Cardiac septum (tissue), 1 donor: ENCODE measurements around the gene HOXD12. TPM values are rescaled to one million over a fixed set of nuclear protein-coding genes. Genes with fewer than 3 reads are reported as not detected.

ENCODE experiments used
- DNase-seq: peaks from one replicate; pipeline ENCODE4 v3.0.0-alpha.2; 2020; ENCODE audit warnings: low spot score
- intact Hi-C: fragments of 100-400 bp; cut with DNase I; formaldehyde crosslinking; loops from one replicate; pipeline ENCODE4 v1.14.0; 2022
- total RNA-seq: library from RNA; stranded (reverse); fragmentation: NEBNext Ultra II Directional; extraction: Animal tissue kit (Norgen Biotek cat#: 25700); gene quantifications from one replicate; pipeline ENCODE4 v1.2.1, GENCODE V29; 2021
- donor health status: DM: no; HTN: no; CAD: no.

The HOXD12 gene
- total RNA-seq, 1 donor from 2014 or later: not detected

DNA sequence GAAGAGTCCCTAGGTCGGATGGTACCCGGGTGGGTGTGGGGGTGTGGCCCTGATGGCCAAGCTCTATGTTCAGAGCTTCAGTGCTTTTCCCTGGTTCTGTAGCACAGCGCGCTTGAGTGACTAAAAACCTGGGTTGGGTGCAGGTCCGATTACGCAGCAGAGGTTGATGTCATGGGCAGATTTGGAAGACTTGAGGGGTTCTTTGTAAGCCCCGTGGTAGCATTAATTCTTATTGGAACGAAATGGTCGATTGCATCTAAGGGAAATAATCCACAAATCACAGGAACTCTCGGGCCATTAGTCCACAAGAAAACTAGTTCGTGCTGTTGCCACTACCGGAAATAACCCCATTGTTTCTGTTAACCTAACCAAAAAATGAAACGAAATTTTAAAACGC is 38.9 kb downstream of the HOXD12 start:
- intact Hi-C loops: no loop called here
- DNase-seq: no peak

DNA sequence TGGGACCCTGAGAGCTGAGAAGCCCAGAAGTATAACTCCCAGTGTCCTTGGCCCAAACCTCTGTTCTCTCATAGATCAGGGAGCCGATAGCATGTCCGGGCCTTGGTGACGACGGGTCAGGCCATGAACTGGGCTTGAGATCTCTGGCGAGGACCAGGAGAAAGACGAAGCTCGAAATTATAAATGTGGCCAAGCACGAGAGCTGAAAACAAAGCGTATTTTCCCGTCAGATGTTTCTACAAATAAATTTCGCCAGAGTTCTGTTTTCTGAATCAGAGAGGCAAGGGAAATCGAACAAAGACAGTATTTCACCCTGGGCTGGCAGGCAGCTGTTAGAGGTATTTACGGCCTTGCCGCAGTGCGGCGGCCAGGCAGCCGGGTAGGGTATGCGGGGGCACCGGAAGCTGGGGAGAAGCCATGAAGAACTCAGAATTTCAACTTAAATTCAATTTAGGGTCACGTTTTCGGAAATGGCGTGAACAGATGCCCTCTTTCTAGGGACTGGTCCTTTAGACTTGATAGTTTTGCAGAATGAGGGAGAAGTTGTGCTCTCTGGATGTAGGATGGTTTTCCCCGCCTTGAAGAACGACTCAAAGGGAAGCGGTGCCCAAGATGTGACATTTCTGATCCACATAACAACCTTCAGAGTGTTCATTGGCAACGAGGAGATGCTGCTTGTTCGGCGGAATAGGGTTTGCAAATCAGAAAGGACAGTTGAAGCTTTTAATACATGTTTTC is 39.5 kb downstream of the HOXD12 start:
- DNase-seq: peak; percentile 66
- intact Hi-C loops: no loop called here

DNA sequence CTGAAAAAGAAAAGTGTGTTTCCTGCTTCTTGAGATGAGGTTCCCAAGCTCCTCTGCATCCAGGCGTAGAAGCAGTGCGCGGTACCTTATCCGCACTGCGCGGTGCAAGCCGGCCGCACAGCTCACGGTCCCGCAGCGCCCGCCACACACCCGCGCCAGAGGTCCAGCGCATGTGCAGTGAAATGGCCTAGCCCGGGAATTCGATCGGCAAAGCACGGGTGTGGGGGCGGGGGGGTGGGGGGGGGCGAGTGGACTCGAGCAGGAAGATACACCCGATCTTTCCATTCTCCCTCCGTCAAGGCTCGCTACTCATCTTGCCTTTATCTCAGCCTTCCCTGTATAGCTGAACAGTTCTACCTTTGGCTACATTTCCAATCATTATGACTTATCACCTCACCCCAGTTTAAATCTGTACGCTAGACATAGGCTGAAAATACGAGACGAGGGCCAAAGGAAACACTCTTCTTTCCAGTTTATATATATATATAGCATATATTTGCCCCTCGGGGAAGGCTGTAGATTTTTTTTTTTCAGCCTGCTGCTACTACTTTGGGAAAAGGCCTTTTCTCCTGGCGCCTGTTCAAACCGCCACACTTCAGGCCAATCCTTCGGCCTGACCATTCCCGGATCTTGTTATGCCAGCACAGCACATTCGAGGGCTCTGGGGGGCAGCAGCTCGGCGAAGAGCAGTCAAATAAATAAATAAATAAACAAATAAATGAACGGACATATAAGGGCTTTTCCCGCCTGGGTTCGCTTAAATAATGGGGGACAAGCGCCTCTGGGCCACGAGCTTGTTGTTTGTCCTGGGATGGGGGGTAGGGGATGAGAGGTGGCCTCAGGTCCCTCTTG is 40.3 kb downstream of the HOXD12 start:
- intact Hi-C loops: loop anchor here (1.0 to 5.0 kb wide), 4 partner anchors 47 to 497 kb away; partner anchors contain the start of gene HOXD1
- peak; percentile 68 for DNase-seq

DNA sequence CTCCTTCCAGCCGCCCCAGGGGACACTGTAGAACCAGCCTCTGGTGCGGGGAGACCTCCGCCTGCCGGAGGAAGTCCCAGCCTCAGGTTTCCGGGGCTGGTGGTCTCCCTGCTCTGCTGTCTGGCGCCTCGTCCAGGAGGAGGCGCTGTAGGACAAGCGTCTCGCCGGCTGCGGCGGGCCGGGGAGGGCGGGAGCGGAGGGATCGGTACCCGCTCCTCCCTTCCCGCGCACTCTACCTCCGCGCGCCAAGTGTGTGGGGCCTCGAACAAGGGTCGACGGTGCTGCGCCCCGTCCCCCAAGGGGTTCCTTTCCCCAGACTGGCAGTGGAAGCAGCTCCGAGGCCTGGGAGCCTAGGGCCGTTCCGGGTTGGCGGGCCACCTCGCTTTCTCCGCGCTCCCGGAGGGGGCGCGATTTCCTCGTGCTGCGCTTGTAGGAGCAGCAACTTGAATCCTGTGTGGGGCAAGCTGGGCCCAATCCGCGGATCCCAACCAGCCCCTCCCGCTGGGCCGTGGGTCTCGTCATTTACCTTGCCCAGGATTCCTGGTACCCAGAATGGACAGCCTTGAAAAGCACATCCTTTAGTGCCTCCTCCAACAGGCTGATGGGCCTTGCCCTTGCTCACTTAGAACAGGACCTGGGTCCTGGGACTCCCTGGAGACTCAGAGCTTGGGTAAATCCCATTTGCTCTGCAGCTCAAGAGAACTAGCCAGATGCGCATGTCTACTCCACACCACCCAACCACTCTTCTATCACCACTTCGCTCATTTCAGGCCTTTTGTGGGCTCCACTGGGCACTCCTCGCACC is 41.1 kb downstream of the HOXD12 start:
- intact Hi-C loops: loop anchor here (1.0 to 5.0 kb wide), 4 partner anchors 47 to 497 kb away; partner anchors contain the start of gene HOXD1
- peak; percentile 79 for DNase-seq

DNA sequence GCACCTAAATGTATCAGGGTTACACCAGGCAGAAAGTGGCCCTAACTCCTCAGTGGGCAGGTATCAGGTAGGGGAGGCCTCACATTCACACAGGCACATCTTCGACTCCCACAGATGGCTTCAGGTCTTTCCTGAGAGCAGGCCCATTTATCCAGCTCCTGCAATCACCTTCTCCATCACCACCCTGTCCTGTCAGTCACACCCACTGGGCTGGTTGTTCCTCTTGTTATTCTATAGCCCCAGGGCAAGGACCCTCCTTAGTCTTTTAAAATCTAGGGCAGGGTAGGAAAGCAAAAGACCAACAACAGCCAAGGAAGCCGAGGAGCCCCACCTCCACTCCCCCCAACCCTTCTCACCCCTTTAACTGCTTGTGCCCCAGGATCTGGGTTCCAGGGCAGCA is 42.7 kb downstream of the HOXD12 start:
- intact Hi-C loops: loop anchor here (5.0 kb wide), 2 partner anchors 45 to 495 kb away; partner anchors contain the start of gene HOXD1
- DNase-seq: no peak

DNA sequence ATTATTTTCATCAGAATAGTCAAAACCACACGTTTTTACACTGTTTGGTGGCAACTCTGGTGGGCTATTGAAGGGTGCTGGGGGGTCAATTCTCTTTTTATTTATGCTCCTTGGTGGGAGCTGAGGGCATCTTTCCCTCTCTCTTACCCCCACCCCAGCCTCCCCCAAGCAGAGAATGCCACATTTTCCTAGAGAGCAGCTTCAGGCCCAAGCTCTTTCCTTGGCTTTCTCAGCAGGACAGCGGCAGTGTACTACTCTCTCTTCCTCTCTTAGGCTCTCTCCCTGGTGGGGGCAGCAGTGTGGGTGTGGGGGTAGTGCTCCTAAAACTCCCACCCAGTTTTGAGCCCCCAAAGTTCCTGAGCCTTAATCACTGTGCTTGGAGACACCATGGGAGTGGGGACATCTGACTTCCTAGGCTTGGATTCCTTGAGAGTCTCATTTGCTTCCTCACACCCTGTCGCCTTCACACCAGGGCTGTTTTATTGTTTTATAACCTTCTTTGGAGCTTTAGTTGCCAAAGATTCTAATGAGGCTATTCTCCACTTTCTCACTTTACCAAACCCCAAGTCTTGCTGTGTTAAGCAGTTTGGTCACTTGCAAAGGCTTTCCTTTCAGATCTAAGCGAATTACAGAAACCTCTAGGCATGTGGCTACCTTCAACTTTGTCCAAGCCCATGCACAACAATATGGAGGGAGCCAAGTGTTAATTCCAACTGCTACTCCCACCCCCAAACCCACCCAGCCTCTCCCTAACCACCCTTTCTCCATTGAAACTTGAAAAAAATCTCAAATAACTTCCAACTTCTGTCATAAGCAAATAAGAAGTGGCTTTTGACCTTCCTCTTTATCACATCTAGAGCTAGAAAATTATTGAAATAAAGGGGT is 45.7 kb downstream of the HOXD12 start:
- intact Hi-C loops: no loop called here
- no peak for DNase-seq

DNA sequence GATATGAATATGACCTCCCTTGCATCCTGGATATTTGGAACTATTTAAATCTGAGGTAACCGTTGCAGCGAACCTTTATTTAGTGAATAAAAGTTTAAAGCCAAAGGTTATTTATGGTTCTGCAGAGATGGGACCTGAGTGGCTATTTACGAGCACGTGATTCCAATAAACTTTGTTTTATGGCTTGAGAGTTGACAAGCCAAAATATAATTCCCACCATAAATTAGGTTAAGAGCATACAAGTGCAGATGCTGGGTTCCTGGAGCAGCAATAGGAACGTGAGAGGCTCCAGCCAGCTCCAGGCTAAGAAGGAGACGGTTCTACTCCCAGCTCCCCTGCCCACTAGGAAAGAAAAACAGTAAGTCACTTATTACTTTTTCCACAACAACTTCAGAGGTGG is 46.5 kb downstream of the HOXD12 start:
- no peak for DNase-seq
- intact Hi-C loops: no loop called here

DNA sequence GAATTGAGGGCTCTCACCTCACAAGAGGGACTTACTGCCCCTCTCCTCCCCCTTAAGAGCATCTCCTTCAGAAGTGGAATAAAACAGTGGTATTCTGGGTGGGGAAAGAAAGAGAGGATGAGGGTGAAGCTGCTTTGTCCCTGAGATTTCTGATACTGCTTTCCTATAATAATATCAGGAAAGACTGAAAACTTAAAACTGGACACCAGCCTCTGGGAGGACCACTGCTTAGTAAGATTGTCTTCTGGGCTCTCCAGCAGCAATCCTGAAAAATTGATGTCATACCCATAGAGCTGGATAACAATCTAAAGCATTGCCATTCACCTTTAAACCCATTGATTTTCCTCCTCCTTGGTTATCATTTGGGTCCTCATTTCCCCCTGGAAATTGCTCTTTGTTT is 47.0 kb downstream of the HOXD12 start:
- no peak for DNase-seq
- intact Hi-C loops: no loop called here

DNA sequence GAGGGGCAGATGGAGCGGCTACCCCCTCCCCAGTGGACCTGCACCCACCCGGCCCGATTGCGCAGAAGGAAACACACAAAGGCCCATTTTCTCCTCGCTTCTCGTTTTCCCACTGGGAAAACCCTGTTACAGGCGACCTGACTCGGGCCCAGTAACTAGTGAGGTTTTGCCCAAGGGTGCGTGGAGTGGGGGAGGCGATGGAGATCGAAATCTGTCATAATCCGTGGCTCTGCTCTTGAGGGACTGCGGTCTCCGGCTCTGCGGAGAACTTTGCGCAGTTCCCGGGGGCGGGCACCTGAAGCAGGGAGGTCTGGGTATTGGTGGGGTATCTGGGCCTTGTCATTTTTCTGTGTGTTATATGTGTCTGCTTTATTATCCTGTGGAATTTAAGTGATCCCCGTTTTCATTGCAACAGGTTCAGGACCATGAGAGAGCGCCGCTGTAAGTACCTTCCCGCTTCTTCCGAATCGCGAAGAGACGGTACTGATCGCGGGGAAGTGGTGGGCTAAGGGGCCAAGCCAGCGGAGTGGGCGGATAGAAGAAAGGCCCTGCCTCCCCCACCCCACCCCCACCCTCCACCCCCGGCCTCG is 47.7 kb downstream of the HOXD12 start:
- intact Hi-C loops: no loop called here
- DNase-seq: no peak

DNA sequence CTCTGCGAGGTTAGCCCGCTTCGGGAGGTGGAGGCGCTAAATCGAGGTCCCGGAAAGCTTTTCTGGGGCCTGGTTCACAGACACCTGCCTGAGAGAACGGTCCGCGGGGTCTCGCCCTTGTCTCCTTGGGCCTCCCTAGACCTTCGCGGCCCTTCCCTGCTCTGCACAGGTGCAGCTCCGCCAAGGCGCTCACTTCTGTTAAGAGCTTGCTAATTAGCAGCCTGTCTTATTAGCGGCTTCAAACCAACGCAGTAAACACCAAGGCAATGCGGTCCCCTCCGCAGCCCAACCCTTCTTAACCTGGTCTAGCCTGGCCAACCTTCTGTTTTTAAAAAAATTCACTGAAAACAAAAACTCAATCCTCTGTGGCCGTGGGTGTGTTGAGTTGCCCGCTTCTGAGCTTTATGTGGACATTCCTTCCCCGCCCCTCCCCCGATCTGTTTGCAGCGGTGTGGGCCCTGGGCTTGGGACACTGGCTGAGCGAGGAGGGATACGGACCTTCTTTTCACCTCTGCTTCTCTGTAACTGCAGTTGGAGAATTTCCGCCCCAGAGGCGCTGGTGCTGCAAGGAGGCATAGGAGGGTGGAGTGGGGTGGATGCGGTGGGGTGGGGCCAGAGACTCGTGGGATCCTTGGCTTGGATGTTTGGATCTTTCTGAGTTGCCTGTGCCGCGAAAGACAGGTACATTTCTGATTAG is 48.4 kb downstream of the HOXD12 start:
- DNase-seq: no peak
- intact Hi-C loops: no loop called here

DNA sequence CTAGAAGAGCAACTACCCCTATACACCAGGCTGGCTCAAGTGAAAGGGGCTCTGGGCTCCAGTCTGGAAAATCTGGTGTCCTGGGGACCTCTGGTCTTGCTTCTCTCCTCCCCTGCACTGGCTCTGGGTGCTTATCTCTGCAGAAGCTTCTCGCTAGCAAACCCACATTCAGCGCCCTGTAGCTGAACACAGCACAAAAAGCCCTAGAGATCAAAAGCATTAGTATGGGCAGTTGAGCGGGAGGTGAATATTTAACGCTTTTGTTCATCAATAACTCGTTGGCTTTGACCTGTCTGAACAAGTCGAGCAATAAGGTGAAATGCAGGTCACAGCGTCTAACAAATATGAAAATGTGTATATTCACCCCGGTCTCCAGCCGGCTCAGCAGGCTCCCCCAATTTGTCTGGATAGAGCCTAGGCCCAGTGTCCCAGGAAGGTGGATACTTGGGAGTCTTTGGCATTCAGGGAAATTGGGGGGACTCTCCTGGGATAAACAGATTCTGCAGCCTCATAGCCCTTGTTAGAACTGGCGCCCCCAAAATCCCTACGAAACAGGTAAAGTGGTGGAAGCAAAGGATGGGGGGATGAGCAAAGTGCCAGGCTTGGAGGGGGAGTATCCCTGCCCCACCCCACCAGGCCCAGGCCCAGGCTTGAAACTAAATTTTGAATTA is 49.3 kb downstream of the HOXD12 start:
- no peak for DNase-seq
- intact Hi-C loops: no loop called here

DNA sequence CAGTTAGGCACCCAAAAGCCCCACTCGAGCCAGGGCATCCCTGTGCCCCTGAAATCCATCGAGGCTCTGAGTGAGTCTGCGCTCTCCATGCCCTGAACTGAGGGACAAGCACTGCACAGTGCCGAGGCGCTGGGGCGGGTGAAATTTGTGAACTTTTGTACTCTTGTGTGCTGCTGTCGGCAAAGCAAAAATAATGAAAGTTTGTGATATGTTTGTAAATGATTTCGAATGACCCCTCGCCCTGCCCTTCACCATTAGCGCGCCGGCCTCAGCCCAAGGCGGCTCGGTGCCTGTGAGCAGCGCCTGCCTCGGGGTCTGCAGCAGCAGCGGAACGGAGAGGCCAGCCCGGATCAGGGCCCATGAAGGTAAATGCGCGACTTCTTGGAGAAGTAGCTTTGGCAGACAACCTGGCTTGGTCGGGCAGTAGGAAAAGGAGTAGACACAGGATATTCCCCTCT is 49.9 kb downstream of the HOXD12 start:
- intact Hi-C loops: no loop called here
- DNase-seq: no peak

DNA sequence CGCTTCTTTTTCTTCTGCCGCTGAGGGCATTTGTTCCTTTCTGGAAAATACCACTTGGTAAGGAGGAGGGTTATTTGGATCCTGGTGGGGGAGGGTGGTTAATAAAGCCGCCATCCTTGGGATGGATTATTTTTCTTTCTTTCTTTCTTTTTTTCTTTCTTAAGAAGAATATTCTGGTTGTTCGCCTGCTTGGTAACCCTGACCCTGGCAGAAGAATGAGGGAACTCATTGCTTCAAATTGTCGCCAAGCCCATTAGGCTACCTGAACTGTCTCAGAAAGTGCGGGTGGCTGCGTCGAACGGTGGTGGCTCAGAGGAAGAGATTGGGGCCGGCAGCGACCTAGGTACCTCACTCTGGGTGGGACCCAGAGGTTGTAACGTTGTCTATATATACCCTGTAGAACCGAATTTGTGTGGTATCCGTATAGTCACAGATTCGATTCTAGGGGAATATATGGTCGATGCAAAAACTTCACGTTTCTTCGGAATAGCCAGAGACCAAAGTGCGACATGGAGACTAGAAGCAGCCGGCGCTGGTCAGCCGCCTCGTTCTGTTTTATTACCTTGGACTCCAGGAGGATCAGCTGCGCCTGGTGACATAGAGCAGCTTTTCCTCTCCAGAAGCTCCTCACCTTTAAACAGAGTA is 50.5 kb downstream of the HOXD12 start:
- intact Hi-C loops: no loop called here
- DNase-seq: no peak

DNA sequence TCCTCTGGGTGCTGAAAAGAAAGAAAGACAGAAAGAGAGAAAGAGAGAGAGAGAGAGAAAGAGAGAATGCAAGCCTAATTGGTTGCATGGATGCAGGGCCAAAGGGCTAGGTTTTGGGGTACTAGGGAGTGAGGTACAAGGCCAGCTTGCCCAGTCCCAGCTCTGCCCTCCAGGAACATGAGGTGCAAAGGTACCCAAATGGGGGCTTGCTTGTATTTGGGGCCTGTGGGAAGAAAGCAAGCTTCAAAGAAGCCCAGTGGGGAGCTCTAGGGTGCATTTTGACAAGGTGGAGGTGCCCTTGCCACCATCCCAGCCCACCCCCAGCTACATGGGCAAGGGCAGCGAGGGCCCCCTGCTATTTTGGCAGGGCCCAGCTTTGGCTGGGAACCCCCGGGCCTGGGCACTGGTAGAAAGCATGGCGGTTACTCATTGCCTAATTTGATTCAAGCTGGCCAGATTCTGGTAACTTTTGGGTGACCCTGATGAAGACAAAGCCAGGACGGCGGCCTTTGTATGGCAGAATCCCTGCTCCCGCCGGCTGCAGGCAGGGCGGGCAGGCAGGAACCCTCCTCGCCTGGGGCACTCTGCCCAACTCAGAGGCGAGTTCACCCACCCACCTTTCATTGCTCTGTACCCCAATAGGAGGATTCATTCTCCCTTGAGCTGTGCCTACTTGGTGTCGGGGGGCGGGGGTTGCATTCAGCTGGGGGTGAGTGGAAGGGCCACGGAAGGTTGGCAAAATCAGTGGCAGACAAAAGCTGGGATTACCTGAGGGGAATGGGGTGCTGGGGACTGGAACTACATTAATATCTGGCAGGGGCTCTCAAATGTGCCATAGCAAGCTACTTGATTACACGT is 51.2 kb downstream of the HOXD12 start:
- intact Hi-C loops: no loop called here

DNA sequence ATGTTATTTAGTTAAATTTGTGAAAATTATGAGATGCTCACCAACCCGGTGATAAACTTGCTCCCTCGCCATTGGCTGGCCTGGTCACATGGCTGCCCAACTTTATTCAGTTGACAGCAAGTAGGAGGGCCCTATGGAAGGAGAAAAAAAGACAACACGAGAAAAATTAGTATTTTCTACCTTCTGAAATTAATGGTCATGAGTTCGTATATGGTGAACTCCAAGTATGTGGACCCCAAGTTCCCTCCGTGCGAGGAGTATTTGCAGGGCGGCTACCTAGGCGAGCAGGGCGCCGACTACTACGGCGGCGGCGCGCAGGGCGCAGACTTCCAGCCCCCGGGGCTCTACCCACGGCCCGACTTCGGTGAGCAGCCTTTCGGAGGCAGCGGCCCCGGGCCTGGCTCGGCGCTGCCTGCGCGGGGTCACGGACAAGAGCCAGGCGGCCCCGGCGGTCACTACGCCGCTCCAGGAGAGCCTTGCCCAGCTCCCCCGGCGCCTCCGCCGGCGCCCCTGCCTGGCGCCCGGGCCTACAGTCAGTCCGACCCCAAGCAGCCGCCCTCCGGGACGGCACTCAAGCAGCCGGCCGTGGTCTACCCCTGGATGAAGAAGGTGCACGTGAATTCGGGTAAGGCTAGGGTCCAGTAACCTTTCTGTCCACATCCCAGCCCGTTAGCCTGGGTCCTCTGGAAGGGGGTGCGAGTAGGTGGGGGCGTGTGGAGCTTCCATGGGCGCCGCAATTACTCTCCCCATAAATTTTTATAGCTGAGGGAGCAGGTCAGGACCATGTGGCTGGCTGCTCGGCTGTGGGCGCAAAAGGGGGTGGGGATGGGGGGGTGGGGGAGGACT is 52.1 kb downstream of the HOXD12 start, which contains the start of gene HOXD4:
HOXD4 (plus strand) TSS at position 109 of the 846 bp plus-strand sequence; CDS start at position 193, 84 bp downstream.
- intact Hi-C loops: no loop called here

More for the DNA sequence above, 51.2 kb downstream of the HOXD12 start:
- DNase-seq: peak; percentile 55

More for the DNA sequence above, 52.1 kb downstream of the HOXD12 start, which contains the start of gene HOXD4:
- DNase-seq: peak; percentile 39
